Right lobe of liver (tissue), 4 donors: Measurements from ENCODE around the gene CALML6.

ENCODE experiments used
- POLR2A ChIP-seq: fragments of 450-650 bp; IDR thresholded peaks from one replicate; pipeline ENCODE4 v1.6.1; 2017; ENCODE audit warnings: antibody characterized with exemption, mild to moderate bottlenecking
- TF ChIP-seq, protein P1 (sequence below), 4 donors: fragments of 200-600 bp in 3 of 4; fragments of 450-650 bp in 1 of 4; IDR thresholded peaks; one replicate each; pipeline versions ENCODE4 v1.5.1 to v1.8.0; 2016 to 2022; ENCODE audit warnings: antibody characterized with exemption in 4 of 4, mild to moderate bottlenecking in 2 of 4
- donor health status: DM: no; HTN: no; CAD: no.
- donor health status: DM: no; HTN: no; CAD: no.
- donor health status: DM: no; HTN: yes; CAD: no.

DNA sequence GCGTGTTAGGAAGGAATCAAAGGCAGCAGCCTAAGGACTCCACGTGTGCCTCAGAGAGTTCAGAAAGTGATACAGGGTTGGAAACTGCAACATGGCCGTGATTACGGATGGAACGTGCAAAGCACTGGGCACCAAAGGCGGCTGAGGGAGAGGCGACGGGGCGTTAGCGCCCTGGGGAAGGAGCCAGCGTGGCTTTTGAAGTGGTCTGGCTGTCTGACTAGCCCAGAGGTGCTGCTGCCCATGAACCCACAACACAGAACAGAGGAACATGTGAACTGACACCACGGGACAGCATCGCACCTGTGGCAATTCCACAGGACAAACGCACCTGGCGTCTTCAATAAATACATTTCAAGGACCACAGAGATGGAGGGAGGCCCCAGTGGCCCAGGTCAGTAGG, 22.0 kb downstream of the CALML6 start:
- TF ChIP-seq, protein P1, sequence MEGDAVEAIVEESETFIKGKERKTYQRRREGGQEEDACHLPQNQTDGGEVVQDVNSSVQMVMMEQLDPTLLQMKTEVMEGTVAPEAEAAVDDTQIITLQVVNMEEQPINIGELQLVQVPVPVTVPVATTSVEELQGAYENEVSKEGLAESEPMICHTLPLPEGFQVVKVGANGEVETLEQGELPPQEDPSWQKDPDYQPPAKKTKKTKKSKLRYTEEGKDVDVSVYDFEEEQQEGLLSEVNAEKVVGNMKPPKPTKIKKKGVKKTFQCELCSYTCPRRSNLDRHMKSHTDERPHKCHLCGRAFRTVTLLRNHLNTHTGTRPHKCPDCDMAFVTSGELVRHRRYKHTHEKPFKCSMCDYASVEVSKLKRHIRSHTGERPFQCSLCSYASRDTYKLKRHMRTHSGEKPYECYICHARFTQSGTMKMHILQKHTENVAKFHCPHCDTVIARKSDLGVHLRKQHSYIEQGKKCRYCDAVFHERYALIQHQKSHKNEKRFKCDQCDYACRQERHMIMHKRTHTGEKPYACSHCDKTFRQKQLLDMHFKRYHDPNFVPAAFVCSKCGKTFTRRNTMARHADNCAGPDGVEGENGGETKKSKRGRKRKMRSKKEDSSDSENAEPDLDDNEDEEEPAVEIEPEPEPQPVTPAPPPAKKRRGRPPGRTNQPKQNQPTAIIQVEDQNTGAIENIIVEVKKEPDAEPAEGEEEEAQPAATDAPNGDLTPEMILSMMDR (IDR thresholded peaks at IDR 0.05), result no peak
- TF ChIP-seq POLR2A, result no peak
